SU-DHL-6 (cell line): Measurements from ENCODE around the gene LINGO1.

ENCODE experiments used
- H2AFZ ChIP-seq: fragments of 200-600 bp; sonication (generic); 2 replicates; pipeline ENCODE4 v1.6.1; 2014; ENCODE audit warnings: low read depth, mild to moderate bottlenecking, moderate library complexity, mixed read lengths, antibody characterized with exemption, low read length; ENCODE audit not compliant: severe bottlenecking
- H3F3A ChIP-seq: fragments of 200-600 bp; shearing (Covaris generic); 2 replicates; pipeline ENCODE4 v1.6.0; 2016; ENCODE audit warnings: antibody characterized with exemption, mild to moderate bottlenecking; ENCODE audit not compliant: insufficient read depth
- H3K27ac ChIP-seq: fragments of 200-600 bp; sonication (generic); 2 replicates; pipeline ENCODE4 v1.5.1; 2016; ENCODE audit warnings: low read depth, mild to moderate bottlenecking, low read length, moderate library complexity, mixed read lengths
- H3K27me3 ChIP-seq: fragments of 200-600 bp; sonication (generic), shearing (Covaris generic); 2 replicates; pipeline ENCODE4 v1.6.0; 2014; ENCODE audit warnings: mild to moderate bottlenecking, low read length
- H3K36me3 ChIP-seq: fragments of 200-600 bp; sonication (generic); 2 replicates; pipeline ENCODE4 v1.6.1; 2014; ENCODE audit warnings: mild to moderate bottlenecking, low read length, mixed read lengths
- H3K4me2 ChIP-seq: fragments of 300-600, 200-600 bp; shearing (Covaris generic), sonication (generic); 2 replicates; pipeline ENCODE4 v1.6.0; 2014; ENCODE audit warnings: low read length, low read depth, mild to moderate bottlenecking; ENCODE audit not compliant: poor library complexity, severe bottlenecking
- H3K4me3 ChIP-seq: fragments of 200-600 bp; sonication (generic); 2 replicates; pipeline ENCODE4 v1.5.1; 2014; ENCODE audit warnings: antibody characterized with exemption, low read length, mild to moderate bottlenecking, mixed read lengths; ENCODE audit not compliant: insufficient read depth, poor library complexity, severe bottlenecking
- H3K79me2 ChIP-seq: fragments of 200-600 bp; sonication (generic); 2 replicates; pipeline ENCODE4 v1.6.1; 2014; ENCODE audit warnings: mild to moderate bottlenecking, low read length, moderate library complexity; ENCODE audit not compliant: insufficient read depth
- H3K9ac ChIP-seq: fragments of 200-600 bp; sonication (generic); 2 replicates; pipeline ENCODE4 v1.7.0; 2014; ENCODE audit warnings: mild to moderate bottlenecking, low read length
- H3K9me2 ChIP-seq: fragments of 200-600 bp; sonication (generic); replicated peaks from 2 replicates; pipeline ENCODE4 v1.6.1; 2014; ENCODE audit warnings: low read length; ENCODE audit not compliant: insufficient read depth
- H3K9me3 ChIP-seq: fragments of 200-600 bp; sonication (generic); 2 replicates; pipeline ENCODE4 v1.6.1; 2014; ENCODE audit warnings: low read length, mixed read lengths; ENCODE audit not compliant: insufficient read depth
- H4K20me1 ChIP-seq: fragments of 200-600 bp; sonication (generic); 2 replicates; pipeline ENCODE4 v1.6.1; 2014; ENCODE audit warnings: low read depth, mild to moderate bottlenecking, antibody characterized with exemption, low read length, moderate library complexity, mixed read lengths
- EZH2phosphoT487 ChIP-seq: fragments of 200-600 bp; sonication (generic), shearing (Covaris generic); conservative IDR thresholded peaks from 2 replicates; pipeline ENCODE4 v1.6.1; 2018; ENCODE audit warnings: mild to moderate bottlenecking, antibody characterized with exemption, low read length, moderate library complexity, mixed read lengths
- TF ChIP-seq, protein P1 (sequence below): fragments of 200-600 bp; sonication (generic); IDR thresholded peaks from one replicate; pipeline ENCODE4 v1.5.1; 2017; ENCODE audit warnings: antibody characterized with exemption, mild to moderate bottlenecking, low read length, moderate library complexity; ENCODE audit not compliant: insufficient read depth, poor library complexity, severe bottlenecking

Gene LINGO1

DNA sequence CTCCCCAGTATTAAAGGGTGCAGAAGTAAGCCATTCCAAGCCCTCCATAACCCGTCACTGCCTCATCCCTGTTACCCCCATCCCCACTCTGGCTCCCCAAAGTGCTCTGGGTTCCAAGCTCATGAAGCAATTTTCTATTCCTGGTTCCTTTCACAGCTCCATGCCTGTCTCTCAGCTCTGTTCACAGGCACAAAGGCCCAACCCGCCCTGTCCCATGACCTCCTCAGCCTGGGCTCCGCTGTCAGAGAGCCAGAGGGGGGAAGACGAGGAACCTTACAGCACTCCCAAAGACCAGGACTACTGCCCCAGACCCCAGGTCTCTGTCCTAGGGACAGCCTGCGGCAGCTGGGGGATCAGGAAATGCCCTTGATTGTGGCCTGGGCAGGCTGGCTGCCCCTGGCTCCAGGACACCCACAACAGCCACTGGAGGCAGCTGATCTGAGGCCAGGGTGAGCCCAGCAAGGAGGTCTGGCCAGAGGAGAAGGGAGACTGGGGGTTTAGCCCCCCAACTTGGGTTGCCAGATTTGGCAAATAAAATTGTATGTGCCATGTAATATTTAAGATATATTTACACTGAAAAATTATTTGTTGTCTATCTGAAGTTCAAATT is 43.2 kb upstream of the LINGO1 start:
- H3K27ac ChIP-seq: no peak overlapping the region
- no peak overlapping the region for H3K4me3 ChIP-seq
- TF ChIP-seq, protein P1, sequence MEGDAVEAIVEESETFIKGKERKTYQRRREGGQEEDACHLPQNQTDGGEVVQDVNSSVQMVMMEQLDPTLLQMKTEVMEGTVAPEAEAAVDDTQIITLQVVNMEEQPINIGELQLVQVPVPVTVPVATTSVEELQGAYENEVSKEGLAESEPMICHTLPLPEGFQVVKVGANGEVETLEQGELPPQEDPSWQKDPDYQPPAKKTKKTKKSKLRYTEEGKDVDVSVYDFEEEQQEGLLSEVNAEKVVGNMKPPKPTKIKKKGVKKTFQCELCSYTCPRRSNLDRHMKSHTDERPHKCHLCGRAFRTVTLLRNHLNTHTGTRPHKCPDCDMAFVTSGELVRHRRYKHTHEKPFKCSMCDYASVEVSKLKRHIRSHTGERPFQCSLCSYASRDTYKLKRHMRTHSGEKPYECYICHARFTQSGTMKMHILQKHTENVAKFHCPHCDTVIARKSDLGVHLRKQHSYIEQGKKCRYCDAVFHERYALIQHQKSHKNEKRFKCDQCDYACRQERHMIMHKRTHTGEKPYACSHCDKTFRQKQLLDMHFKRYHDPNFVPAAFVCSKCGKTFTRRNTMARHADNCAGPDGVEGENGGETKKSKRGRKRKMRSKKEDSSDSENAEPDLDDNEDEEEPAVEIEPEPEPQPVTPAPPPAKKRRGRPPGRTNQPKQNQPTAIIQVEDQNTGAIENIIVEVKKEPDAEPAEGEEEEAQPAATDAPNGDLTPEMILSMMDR: no peak
- no peak for TF ChIP-seq EZH2phosphoT487
- no peak overlapping the region for H3K9ac ChIP-seq
- no peaks in the 10 kb centered on the region for H4K20me1 ChIP-seq
- no peaks in the 10 kb centered on the region for H3K79me2 ChIP-seq
- no peaks in the 10 kb centered on the region for H3K9me3 ChIP-seq
- no peak overlapping the region for H3K4me2 ChIP-seq
- H3K36me3 ChIP-seq: no peaks in the 10 kb centered on the region
- no peaks in the 10 kb centered on the region for H3K9me2 ChIP-seq
- H3F3A ChIP-seq: no peaks in the 10 kb centered on the region
- no peaks in the 10 kb centered on the region for H3K27me3 ChIP-seq
- H2AFZ ChIP-seq: no peak overlapping the region

- Histone ChIP-seq H3K79me2 (no peaks in the 10 kb centered on the region), H3K27ac (no peak overlapping the region), H2AFZ (no peak overlapping the region), H4K20me1 (no peaks in the 10 kb centered on the region), H3K4me3 (no peak overlapping the region), H3K4me2 (no peak overlapping the region), H3K9me3 (no peaks in the 10 kb centered on the region), H3K36me3 (no peaks in the 10 kb centered on the region), H3K27me3 (no peaks in the 10 kb centered on the region), H3K9me2 (no peaks in the 10 kb centered on the region), H3K9ac (no peak overlapping the region), H3F3A (no peaks in the 10 kb centered on the region)
- no peak for TF ChIP-seq EZH2phosphoT487
- TF ChIP-seq, protein P1: no peak
These were observed 41.6 kb upstream of the LINGO1 start for GRCh38 chr15:77674327-77674726.

DNA sequence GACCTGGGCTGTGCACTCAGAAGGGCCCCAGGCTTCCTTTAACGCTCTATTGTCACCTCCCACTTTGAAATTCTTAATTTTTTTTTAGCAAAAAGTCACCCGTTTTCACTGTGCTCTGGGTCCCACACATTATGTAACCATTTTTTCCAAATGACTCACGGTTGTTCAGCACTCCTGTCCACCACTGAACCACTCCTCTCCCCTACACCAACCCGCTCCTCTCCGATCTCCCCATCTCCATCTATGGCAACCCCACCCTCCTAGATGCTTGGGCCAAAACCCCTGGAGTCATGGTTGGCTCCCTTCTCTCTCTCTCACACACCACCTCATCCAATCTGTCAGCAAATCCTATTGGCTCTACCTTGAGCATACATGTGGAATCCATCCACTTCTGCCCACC is 41.2 kb upstream of the LINGO1 start:
- Histone ChIP-seq H3K27me3 (no peaks in the 10 kb centered on the region), H3K79me2 (no peaks in the 10 kb centered on the region), H3K27ac (no peak overlapping the region), H3K36me3 (no peaks in the 10 kb centered on the region), H3K9me2 (no peaks in the 10 kb centered on the region), H3F3A (no peaks in the 10 kb centered on the region), H3K4me3 (no peak overlapping the region), H3K9me3 (no peaks in the 10 kb centered on the region), H2AFZ (no peak overlapping the region), H4K20me1 (no peaks in the 10 kb centered on the region), H3K9ac (no peak overlapping the region), H3K4me2 (no peak overlapping the region)
- TF ChIP-seq, protein P1: no peak
- TF ChIP-seq EZH2phosphoT487: no peak
